HCT116 (cell line): Measurements from ENCODE around the gene TRPC4. TPM values are rescaled to one million over a fixed set of nuclear protein-coding genes. Genes with fewer than 3 reads are reported as not detected.

ENCODE experiments used
- ATAC-seq: fragments of 200-7000 bp; cut with Tn5 transposase; 2 replicates; pipeline ENCODE4 v1.9.1; 2020; ENCODE audit warnings: mild to moderate bottlenecking, moderate library complexity
- BruUV-seq: library from RNA; stranded (reverse); fragments of 400-500 nt; replicated peaks from 2 replicates; lab custom pipeline; 2021; lab: Mats Ljungman, UMichigan
- CTCF ChIA-PET: fragments of 300-600 bp; sonication (Branson Sonifier 250); formaldehyde crosslinking; loops from one replicate; lab custom pipeline; 2021; ENCODE audit warnings: antibody characterized with exemption; lab: Charles Lee
- POLR2A ChIA-PET: fragments of 300-600, 350-600 bp; sonication (Branson Sonifier 250); formaldehyde crosslinking; loops from one replicate; lab custom pipeline; 2021; ENCODE audit warnings: antibody characterized with exemption; lab: Charles Lee
- RAD21 ChIA-PET, 2 experiments: fragments of 300-600 bp; sonication (Branson Sonifier 250); formaldehyde crosslinking; loops; one replicate each; lab custom pipeline; 2023; ENCODE audit warnings: low total read pairs in 2 of 2; ENCODE audit not compliant: uncharacterized antibody in 2 of 2, unreplicated experiment in 2 of 2, low non-redundant PET in 1 of 2; lab: Charles Lee
- DNase-seq: peaks from one replicate; pipeline ENCODE4 v3.0.0-alpha.2; 2010; ENCODE audit warnings: low read depth, low spot score
- H2AFZ ChIP-seq: fragments of 200-600 bp; shearing (Covaris generic), sonication (generic); 2 replicates; pipeline ENCODE4 v1.6.1; 2017; ENCODE audit warnings: low read depth, mixed run types, mixed read lengths, antibody characterized with exemption, low read length; ENCODE audit not compliant: poor library complexity, severe bottlenecking
- H3K27ac ChIP-seq: 2 replicates; pipeline ENCODE4 v1.5.1; 2012; ENCODE audit warnings: low read depth, low read length
- H3K27me3 ChIP-seq: fragments of 200-600 bp; sonication (generic); 2 replicates; pipeline ENCODE4 v1.6.1; 2016; ENCODE audit warnings: mixed run types, low read length, mixed read lengths; ENCODE audit not compliant: insufficient read depth
- H3K36me3 ChIP-seq, 2 experiments: fragments of 200-500 bp in 1 of 2; fragments of 200-600 bp in 1 of 2; sonication (Bioruptor generic) in 1 of 2; sonication (generic) in 1 of 2; 2 replicates each; pipeline versions ENCODE4 v1.5.1 to v1.6.1; 2014 to 2016; ENCODE audit warnings: low read length in 2 of 2, inconsistent platforms in 1 of 2, mixed read lengths in 1 of 2, mixed run types in 1 of 2; ENCODE audit not compliant: insufficient read depth in 2 of 2, control insufficient read depth in 1 of 2
- H3K4me1 ChIP-seq, 2 experiments: fragments of 200-600 bp in 1 of 2; sonication (generic) in 1 of 2; 2 replicates each; pipeline versions ENCODE4 v1.5.1 to v1.6.1; 2012 to 2017; ENCODE audit warnings: low read length in 2 of 2, inconsistent platforms in 1 of 2, mild to moderate bottlenecking in 1 of 2, mixed read lengths in 1 of 2, mixed run types in 1 of 2, moderate library complexity in 1 of 2; ENCODE audit not compliant: insufficient read depth in 2 of 2, control insufficient read depth in 1 of 2
- H3K4me2 ChIP-seq: fragments of 200-600 bp; sonication (generic); 2 replicates; pipeline ENCODE4 v1.6.1; 2017; ENCODE audit warnings: mixed run types, low read length, mixed read lengths
- H3K4me3 ChIP-seq, 2 experiments: fragments of 200-600 bp in 1 of 2; sonication (generic) in 1 of 2; replicated peaks in 1 of 2; 2 replicates each; pipeline ENCODE4 v1.5.1; 2011 to 2016; ENCODE audit warnings: low read length in 2 of 2, control low read depth in 1 of 2, low read depth in 1 of 2, mild to moderate bottlenecking in 1 of 2, mixed read lengths in 1 of 2, mixed run types in 1 of 2
- H3K79me2 ChIP-seq: fragments of 200-600 bp; sonication (generic); 2 replicates; pipeline ENCODE4 v1.6.1; 2017; ENCODE audit warnings: mild to moderate bottlenecking, mixed run types, low read length, moderate library complexity, mixed read lengths; ENCODE audit not compliant: insufficient read depth
- H3K9ac ChIP-seq: fragments of 200-600 bp; sonication (generic); 2 replicates; pipeline ENCODE4 v1.6.1; 2016; ENCODE audit warnings: low read length, mixed read lengths
- H3K9me2 ChIP-seq: fragments of 200-600 bp; sonication (generic), shearing (Covaris generic); 2 replicates; pipeline ENCODE4 v1.6.1; 2017; ENCODE audit warnings: mixed run types, mild to moderate bottlenecking, moderate library complexity; ENCODE audit not compliant: insufficient read depth
- H3K9me3 ChIP-seq, 2 experiments: fragments of 200-500 bp in 1 of 2; fragments of 200-600 bp in 1 of 2; sonication (Bioruptor generic) in 1 of 2; sonication (generic) in 1 of 2; 2 replicates each; pipeline ENCODE4 v1.6.1; 2014 to 2017; ENCODE audit warnings: low read length in 2 of 2, mixed read lengths in 2 of 2, inconsistent platforms in 1 of 2, low read depth in 1 of 2, mild to moderate bottlenecking in 1 of 2, mixed run types in 1 of 2, moderate library complexity in 1 of 2; ENCODE audit not compliant: control insufficient read depth in 1 of 2, insufficient read depth in 1 of 2
- H4K20me1 ChIP-seq: fragments of 200-600 bp; sonication (generic), shearing (Covaris generic); 2 replicates; pipeline ENCODE4 v1.6.1; 2017; ENCODE audit warnings: mixed run types, mild to moderate bottlenecking, moderate library complexity; ENCODE audit not compliant: insufficient read depth
- CBX3 ChIP-seq: IDR thresholded peaks from 2 replicates; pipeline ENCODE4 v1.6.1; 2012; ENCODE audit warnings: low read depth
- EGR1 ChIP-seq: IDR thresholded peaks from 2 replicates; pipeline ENCODE4 v1.6.1; 2012; ENCODE audit warnings: low read depth
- EZH2phosphoT487 ChIP-seq: fragments of 200-600 bp; IDR thresholded peaks from 2 replicates; pipeline ENCODE4 v1.6.1; 2018; ENCODE audit warnings: antibody characterized with exemption, borderline replicate concordance
- FOSL1 ChIP-seq: IDR thresholded peaks from 2 replicates; pipeline ENCODE4 v1.6.1; 2012; ENCODE audit warnings: low read depth
- JUND ChIP-seq: IDR thresholded peaks from 2 replicates; pipeline ENCODE4 v1.6.1; 2012
- POLR2A ChIP-seq: IDR thresholded peaks from 2 replicates; pipeline ENCODE4 v1.7.0; 2011; ENCODE audit warnings: borderline replicate concordance; ENCODE audit not compliant: insufficient read depth, insufficient read length; ENCODE audit errors: extremely low read depth
- POLR2AphosphoS5 ChIP-seq: IDR thresholded peaks from 2 replicates; pipeline ENCODE4 v1.6.1; 2011; ENCODE audit warnings: mild to moderate bottlenecking, low read depth, low read length, moderate library complexity
- SIN3A ChIP-seq: IDR thresholded peaks from 2 replicates; pipeline ENCODE4 v1.6.1; 2012; ENCODE audit warnings: low read depth
- SP1 ChIP-seq: IDR thresholded peaks from 2 replicates; pipeline ENCODE4 v1.6.1; 2012; ENCODE audit warnings: low read depth
- SRF ChIP-seq: IDR thresholded peaks from 2 replicates; pipeline ENCODE4 v1.6.1; 2012; ENCODE audit warnings: low read depth
- ZNF274 ChIP-seq: fragments of 200-500 bp; sonication (Bioruptor generic); IDR thresholded peaks from 2 replicates; pipeline ENCODE4 v1.6.1; 2014; ENCODE audit warnings: mild to moderate bottlenecking, low read depth, low read length, inconsistent platforms
- intact Hi-C: fragments of 100-400 bp; cut with micrococcal nuclease; formaldehyde crosslinking; loops from 2 replicates; pipeline ENCODE4 v1.10.0; 2022
- total RNA-seq: library from RNA; stranded (reverse); gene quantifications from one replicate; pipeline ENCODE4 v1.2.1, GENCODE V29; 2021; ENCODE audit not compliant: unreplicated experiment
- TF ChIP-seq, protein P1 (sequence below), 3 experiments: fragments of 200-600 bp in 1 of 3; sonication (generic) in 1 of 3; IDR thresholded peaks in 2 of 3; conservative IDR thresholded peaks in 1 of 3; 2 replicates each; pipeline ENCODE4 v1.5.1; 2012 to 2017; ENCODE audit warnings: low read depth in 2 of 3, low read length in 2 of 3, antibody characterized with exemption in 1 of 3, borderline replicate concordance in 1 of 3, control low read depth in 1 of 3, mild to moderate bottlenecking in 1 of 3, mixed read lengths in 1 of 3, mixed run types in 1 of 3, moderate library complexity in 1 of 3; ENCODE audit not compliant: insufficient read depth in 1 of 3
- TF ChIP-seq, protein P2 (sequence below): IDR thresholded peaks from 2 replicates; pipeline ENCODE4 v1.6.1; 2012
- TF ChIP-seq, protein P3 (sequence below): IDR thresholded peaks from 2 replicates; pipeline ENCODE4 v1.6.1; 2011; ENCODE audit warnings: mild to moderate bottlenecking, low read length, moderate library complexity; ENCODE audit not compliant: insufficient replicate concordance; ENCODE audit errors: extremely low read depth
- TF ChIP-seq, protein P4 (sequence below): IDR thresholded peaks from 2 replicates; pipeline ENCODE4 v1.6.1; 2012; ENCODE audit warnings: low read depth

Gene TRPC4
- total RNA-seq, 1 experiment from 2014 or later, result not detected

DNA sequence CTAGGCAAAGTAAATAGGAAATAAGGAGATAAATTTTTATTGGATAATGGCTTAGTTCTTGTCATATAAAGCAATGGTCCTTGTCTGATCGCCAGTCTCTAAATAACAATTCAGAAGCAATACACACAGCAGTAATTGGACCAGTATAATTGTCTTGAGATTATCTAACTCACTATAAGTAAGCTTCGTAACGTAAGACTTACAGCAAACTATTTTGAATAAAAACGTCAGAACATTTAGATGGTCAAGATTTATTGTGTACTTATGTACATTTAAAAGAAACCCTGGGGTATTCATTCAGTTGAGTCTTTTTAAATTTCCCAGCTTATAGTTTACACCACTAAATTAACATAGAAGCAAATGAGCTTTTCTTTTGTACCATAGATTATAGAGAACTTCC lies 20.2 kb upstream of the TRPC4 start:
- H3K9me3 ChIP-seq, result peaks cover 28 to 35% of the 10 kb centered on the region in 2 experiments; a peak in 2 of 4 replicates
- H3K4me2 ChIP-seq, result no peak overlapping the region
- H3K4me3 ChIP-seq, result no peak overlapping the region
- TF ChIP-seq, protein P1, sequence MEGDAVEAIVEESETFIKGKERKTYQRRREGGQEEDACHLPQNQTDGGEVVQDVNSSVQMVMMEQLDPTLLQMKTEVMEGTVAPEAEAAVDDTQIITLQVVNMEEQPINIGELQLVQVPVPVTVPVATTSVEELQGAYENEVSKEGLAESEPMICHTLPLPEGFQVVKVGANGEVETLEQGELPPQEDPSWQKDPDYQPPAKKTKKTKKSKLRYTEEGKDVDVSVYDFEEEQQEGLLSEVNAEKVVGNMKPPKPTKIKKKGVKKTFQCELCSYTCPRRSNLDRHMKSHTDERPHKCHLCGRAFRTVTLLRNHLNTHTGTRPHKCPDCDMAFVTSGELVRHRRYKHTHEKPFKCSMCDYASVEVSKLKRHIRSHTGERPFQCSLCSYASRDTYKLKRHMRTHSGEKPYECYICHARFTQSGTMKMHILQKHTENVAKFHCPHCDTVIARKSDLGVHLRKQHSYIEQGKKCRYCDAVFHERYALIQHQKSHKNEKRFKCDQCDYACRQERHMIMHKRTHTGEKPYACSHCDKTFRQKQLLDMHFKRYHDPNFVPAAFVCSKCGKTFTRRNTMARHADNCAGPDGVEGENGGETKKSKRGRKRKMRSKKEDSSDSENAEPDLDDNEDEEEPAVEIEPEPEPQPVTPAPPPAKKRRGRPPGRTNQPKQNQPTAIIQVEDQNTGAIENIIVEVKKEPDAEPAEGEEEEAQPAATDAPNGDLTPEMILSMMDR (IDR thresholded peaks at IDR 0.05 in 2 of 3, conservative IDR thresholded peaks at IDR 0.05 in 1 of 3; ENCODE audit: borderline replicate concordance in 1 of 3, insufficient read depth in 1 of 3, low read depth in 2 of 3, low read length in 2 of 3), result no peak
- TF ChIP-seq, protein P2, sequence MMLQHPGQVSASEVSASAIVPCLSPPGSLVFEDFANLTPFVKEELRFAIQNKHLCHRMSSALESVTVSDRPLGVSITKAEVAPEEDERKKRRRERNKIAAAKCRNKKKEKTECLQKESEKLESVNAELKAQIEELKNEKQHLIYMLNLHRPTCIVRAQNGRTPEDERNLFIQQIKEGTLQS, result no peak
- no peak for TF ChIP-seq POLR2A
- no peak for TF ChIP-seq FOSL1
- no peak for TF ChIP-seq ZNF274
- no peak for TF ChIP-seq POLR2AphosphoS5
- TF ChIP-seq SP1, result no peak
- TF ChIP-seq, protein P3, sequence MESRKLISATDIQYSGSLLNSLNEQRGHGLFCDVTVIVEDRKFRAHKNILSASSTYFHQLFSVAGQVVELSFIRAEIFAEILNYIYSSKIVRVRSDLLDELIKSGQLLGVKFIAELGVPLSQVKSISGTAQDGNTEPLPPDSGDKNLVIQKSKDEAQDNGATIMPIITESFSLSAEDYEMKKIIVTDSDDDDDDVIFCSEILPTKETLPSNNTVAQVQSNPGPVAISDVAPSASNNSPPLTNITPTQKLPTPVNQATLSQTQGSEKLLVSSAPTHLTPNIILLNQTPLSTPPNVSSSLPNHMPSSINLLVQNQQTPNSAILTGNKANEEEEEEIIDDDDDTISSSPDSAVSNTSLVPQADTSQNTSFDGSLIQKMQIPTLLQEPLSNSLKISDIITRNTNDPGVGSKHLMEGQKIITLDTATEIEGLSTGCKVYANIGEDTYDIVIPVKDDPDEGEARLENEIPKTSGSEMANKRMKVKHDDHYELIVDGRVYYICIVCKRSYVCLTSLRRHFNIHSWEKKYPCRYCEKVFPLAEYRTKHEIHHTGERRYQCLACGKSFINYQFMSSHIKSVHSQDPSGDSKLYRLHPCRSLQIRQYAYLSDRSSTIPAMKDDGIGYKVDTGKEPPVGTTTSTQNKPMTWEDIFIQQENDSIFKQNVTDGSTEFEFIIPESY, result no peak
- TF ChIP-seq CBX3, result no peak
- TF ChIP-seq EZH2phosphoT487, result no peak
- TF ChIP-seq SRF, result no peak
- no peak for TF ChIP-seq JUND
- no peak for TF ChIP-seq EGR1
- TF ChIP-seq, protein P4, sequence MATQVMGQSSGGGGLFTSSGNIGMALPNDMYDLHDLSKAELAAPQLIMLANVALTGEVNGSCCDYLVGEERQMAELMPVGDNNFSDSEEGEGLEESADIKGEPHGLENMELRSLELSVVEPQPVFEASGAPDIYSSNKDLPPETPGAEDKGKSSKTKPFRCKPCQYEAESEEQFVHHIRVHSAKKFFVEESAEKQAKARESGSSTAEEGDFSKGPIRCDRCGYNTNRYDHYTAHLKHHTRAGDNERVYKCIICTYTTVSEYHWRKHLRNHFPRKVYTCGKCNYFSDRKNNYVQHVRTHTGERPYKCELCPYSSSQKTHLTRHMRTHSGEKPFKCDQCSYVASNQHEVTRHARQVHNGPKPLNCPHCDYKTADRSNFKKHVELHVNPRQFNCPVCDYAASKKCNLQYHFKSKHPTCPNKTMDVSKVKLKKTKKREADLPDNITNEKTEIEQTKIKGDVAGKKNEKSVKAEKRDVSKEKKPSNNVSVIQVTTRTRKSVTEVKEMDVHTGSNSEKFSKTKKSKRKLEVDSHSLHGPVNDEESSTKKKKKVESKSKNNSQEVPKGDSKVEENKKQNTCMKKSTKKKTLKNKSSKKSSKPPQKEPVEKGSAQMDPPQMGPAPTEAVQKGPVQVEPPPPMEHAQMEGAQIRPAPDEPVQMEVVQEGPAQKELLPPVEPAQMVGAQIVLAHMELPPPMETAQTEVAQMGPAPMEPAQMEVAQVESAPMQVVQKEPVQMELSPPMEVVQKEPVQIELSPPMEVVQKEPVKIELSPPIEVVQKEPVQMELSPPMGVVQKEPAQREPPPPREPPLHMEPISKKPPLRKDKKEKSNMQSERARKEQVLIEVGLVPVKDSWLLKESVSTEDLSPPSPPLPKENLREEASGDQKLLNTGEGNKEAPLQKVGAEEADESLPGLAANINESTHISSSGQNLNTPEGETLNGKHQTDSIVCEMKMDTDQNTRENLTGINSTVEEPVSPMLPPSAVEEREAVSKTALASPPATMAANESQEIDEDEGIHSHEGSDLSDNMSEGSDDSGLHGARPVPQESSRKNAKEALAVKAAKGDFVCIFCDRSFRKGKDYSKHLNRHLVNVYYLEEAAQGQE, result no peak
- no peak for TF ChIP-seq SIN3A
- no peaks in the 10 kb centered on the region for H3K79me2 ChIP-seq
- CTCF ChIA-PET, result no interaction called here
- no peak overlapping the region for H3K27ac ChIP-seq
- no TSS peak for BruUV-seq
- intact Hi-C loops, result no loop called here
- no peaks in the 10 kb centered on the region for H3K36me3 ChIP-seq
- H3K9ac ChIP-seq, result no peak overlapping the region
- H2AFZ ChIP-seq, result no peak overlapping the region
- no peaks in the 10 kb centered on the region for H3K9me2 ChIP-seq
- ATAC-seq (no peak), DNase-seq (no peak)
- POLR2A ChIA-PET, result no interaction called here
- no peaks in the 10 kb centered on the region for H3K4me1 ChIP-seq
- no peaks in the 10 kb centered on the region for H4K20me1 ChIP-seq
- H3K27me3 ChIP-seq, result no peaks in the 10 kb centered on the region
- RAD21 ChIA-PET, result no interaction called here
